Lower leg skin (tissue), 4 donors: ENCODE data around the gene CLSTN2. TPM values are rescaled to one million over a fixed set of nuclear protein-coding genes. Genes with fewer than 3 reads are reported as not detected.

ENCODE experiments used
- DNase-seq, 2 donors: peaks; one replicate each; pipeline ENCODE4 v3.0.0-alpha.2; 2019; ENCODE audit warnings: low spot score in 2 of 2
- H3K4me3 ChIP-seq: fragments of 200-600 bp; sonication (generic); 2 replicates; pipeline ENCODE4 v1.5.1; 2017; ENCODE audit warnings: mild to moderate bottlenecking, low read depth; ENCODE audit not compliant: poor library complexity, severe bottlenecking
- POLR2A ChIP-seq, 2 donors: fragments of 450-650 bp; IDR thresholded peaks; one replicate each; pipeline ENCODE4 v1.6.1; 2016 to 2017; ENCODE audit warnings: antibody characterized with exemption in 2 of 2, mild to moderate bottlenecking in 1 of 2, moderate library complexity in 1 of 2
- WGBS, 2 donors: methylation state at CpG; one replicate each; pipeline ENCODE4 v1.1.5; 2018; 5-methylcytosine and 5-hydroxymethylcytosine counted together
- intact Hi-C: fragments of 100-400 bp; cut with DNase I; formaldehyde crosslinking; loops from one replicate; pipeline ENCODE4 v1.15.0; 2023; ENCODE audit warnings: low total_unique reads
- total RNA-seq, 4 donors: library from RNA; depleted of rRNA; stranded (reverse); fragments of >200 nt; gene quantifications; one replicate each; pipeline ENCODE4 v1.1.0, GENCODE V29; 2016
- TF ChIP-seq, protein P1 (sequence below), 3 donors: fragments of 450-650 bp; IDR thresholded peaks; one replicate each; pipeline ENCODE4 v1.5.1; 2016; ENCODE audit warnings: antibody characterized with exemption in 3 of 3, mild to moderate bottlenecking in 3 of 3, moderate library complexity in 2 of 3

The CLSTN2 gene
- total RNA-seq, 4 donors from 2014 or later, result 3.1 to 7.9 (median 4.7) TPM

GRCh38 chr3:139928708-139929505, 6.1 kb upstream of the CLSTN2 start:
- 70% methylated on average over 4 of the region's 4 CpGs for WGBS, 2 donors
- intact Hi-C loops, result no loop called here
- DNase-seq, result no peak
- H3K4me3 ChIP-seq, result no peak overlapping the region
- no peak for TF ChIP-seq POLR2A (IDR thresholded peaks at IDR 0.05)
- TF ChIP-seq, protein P1, sequence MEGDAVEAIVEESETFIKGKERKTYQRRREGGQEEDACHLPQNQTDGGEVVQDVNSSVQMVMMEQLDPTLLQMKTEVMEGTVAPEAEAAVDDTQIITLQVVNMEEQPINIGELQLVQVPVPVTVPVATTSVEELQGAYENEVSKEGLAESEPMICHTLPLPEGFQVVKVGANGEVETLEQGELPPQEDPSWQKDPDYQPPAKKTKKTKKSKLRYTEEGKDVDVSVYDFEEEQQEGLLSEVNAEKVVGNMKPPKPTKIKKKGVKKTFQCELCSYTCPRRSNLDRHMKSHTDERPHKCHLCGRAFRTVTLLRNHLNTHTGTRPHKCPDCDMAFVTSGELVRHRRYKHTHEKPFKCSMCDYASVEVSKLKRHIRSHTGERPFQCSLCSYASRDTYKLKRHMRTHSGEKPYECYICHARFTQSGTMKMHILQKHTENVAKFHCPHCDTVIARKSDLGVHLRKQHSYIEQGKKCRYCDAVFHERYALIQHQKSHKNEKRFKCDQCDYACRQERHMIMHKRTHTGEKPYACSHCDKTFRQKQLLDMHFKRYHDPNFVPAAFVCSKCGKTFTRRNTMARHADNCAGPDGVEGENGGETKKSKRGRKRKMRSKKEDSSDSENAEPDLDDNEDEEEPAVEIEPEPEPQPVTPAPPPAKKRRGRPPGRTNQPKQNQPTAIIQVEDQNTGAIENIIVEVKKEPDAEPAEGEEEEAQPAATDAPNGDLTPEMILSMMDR (IDR thresholded peaks at IDR 0.05), result no peak

GRCh38 chr3:139930211-139930610, 4.8 kb upstream of the CLSTN2 start:
- intact Hi-C loops, result no loop called here
- DNase-seq, result no peak
- WGBS, 2 donors, result 41 to 59% methylated on average over 1 of the region's 1 CpG

GRCh38 chr3:139933766-139934165, 1.2 kb upstream of the CLSTN2 start:
- intact Hi-C loops, result no loop called here
- no peak overlapping the region for H3K4me3 ChIP-seq
- TF ChIP-seq POLR2A (IDR thresholded peaks at IDR 0.05), result no peak
- TF ChIP-seq, protein P1 (IDR thresholded peaks at IDR 0.05), result no peak
- no peak for DNase-seq
- 39% methylated on average over 2 of the region's 2 CpGs for WGBS, 2 donors

More at GRCh38 chr3:139930211-139930610, 4.8 kb upstream of the CLSTN2 start:
- H3K4me3 ChIP-seq, result no peak overlapping the region
- no peak for TF ChIP-seq POLR2A (IDR thresholded peaks at IDR 0.05)
- TF ChIP-seq, protein P1 (IDR thresholded peaks at IDR 0.05), result no peak

- DNase-seq, result peak in 1 of 2 donors; percentile 86
- peak overlapping the region; percentile 4 for H3K4me3 ChIP-seq
- no peak for TF ChIP-seq POLR2A (IDR thresholded peaks at IDR 0.05)
- TF ChIP-seq, protein P1 (IDR thresholded peaks at IDR 0.05), result no peak
- WGBS, 2 donors, result 7 to 11% methylated on average over 13 to 23 of the region's 25 CpGs
- intact Hi-C loops, result no loop called here
Observed at GRCh38 chr3:139934613-139935015, 371 bp upstream of the CLSTN2 start.

DNA sequence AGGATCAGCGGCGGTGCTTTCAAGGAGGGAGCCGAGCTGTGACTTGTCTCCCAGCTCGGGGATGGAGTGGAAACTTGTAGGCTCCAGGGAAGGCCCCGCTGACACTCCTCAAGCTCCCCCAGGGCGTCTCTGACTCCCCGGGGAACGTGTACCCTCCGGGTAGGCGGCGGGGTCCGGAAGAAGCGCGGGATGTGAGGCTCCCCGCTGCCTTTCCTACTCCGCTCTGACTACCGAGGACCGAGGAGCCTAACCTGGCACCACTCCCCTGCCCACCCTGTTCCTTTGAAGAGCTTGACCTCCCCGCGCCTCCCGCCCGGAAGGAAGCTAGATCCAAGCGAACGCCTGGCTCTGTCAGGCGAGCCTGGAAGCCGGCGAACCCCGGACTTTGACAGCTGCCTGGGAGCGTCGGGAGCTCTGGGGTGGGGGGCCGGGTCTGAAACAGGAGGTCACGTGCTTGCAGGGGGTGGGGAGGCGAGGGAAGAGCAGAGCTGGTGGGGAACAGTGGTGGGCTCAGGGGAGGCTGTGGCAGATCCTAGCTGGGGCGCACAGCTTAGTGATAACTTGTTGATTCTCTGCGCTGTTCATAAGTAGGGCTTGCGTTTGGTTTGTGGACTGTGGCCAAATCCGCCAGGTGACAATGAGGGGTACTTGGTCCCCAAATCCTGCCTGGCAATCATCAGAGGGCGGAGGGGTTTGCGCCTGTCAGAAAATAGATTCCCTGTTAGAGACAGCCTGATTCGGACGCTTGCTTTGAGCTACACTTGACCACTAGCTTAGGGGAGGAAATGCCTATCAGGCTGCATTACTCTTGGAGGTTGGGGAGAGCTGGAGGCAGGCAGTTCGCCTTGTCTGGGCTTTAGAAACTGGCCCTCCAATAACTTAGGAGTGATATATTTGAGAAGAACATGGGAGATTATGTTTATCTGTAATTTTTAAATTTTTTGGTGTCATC, 1.2 kb downstream of the CLSTN2 start:
- whole genome bisulfite sequencing, 2 donors, result 1 to 3% methylated on average over 20 to 34 of the region's 42 CpGs
- intact Hi-C loops, result no loop called here
- peak in 1 of 2 donors; percentile 87 for DNase-seq
- no peak for TF ChIP-seq POLR2A (IDR thresholded peaks at IDR 0.05)
- TF ChIP-seq, protein P1 (IDR thresholded peaks at IDR 0.05), result no peak
- peak overlapping the region; percentile 10 for H3K4me3 ChIP-seq
